ENCODE data around the gene BLOC1S4.

- no peak for TF ChIP-seq CTCF (IDR thresholded peaks at IDR 0.05)
- no peak for TF ChIP-seq POLR2AphosphoS5 (IDR thresholded peaks at IDR 0.05)
Measured at GRCh38 chr4:6723851-6724250, 7.9 kb downstream of the BLOC1S4 start.

All from upper lobe of left lung (tissue), 4 donors.